ENCODE data around the gene NAAA. TPM values are rescaled to one million over a fixed set of nuclear protein-coding genes. Genes with fewer than 3 reads are reported as not detected.
"Not testable (repeated sequence)": the region's sequence is repeated elsewhere in the genome, so short reads cannot be mapped to it uniquely, and the experiment has no call there.

The NAAA gene
- polyA plus RNA-seq, 1 of the 3 experiments (the other 2 are of a cell fraction) = 3.5 TPM

- TF ChIP-seq REST (IDR thresholded peaks at IDR 0.05; ENCODE audit: low read depth, low read length) (no peak), NFIC (IDR thresholded peaks at IDR 0.05; ENCODE audit: borderline replicate concordance) (no peak), IRF3 (IDR thresholded peaks at IDR 0.05; ENCODE audit: low read depth, low read length) (no peak), EZH2phosphoT487 (IDR thresholded peaks at IDR 0.05; ENCODE audit: borderline replicate concordance, low read depth) (no peak), NRF1 (IDR thresholded peaks at IDR 0.05; ENCODE audit: low read depth, low read length) (no peak), RAD21 (IDR thresholded peaks at IDR 0.05; ENCODE audit: low read length) (no peak), GATA2 (CRISPR knock-in tag; IDR thresholded peaks at IDR 0.05) (no peak), MEF2A (IDR thresholded peaks at IDR 0.05; ENCODE audit: borderline replicate concordance, low read depth) (no peak)
Observed at GRCh38 chr4:75930152-75930551, 10.7 kb downstream of the NAAA start (continued).

- POLR2A ChIA-PET; H3K4me3 ChIP-seq (ENCODE audit: low read depth in 2 of 2, low read length in 1 of 2); H3K27ac ChIP-seq (ENCODE audit: low read depth in 2 of 2, low read length in 1 of 2); H3K9me3 ChIP-seq; H4K20me1 ChIP-seq (ENCODE audit: insufficient read depth); H3K27me3 ChIP-seq (ENCODE audit: insufficient read depth); H2AFZ ChIP-seq (ENCODE audit: low read depth); H3K4me2 ChIP-seq; H3K79me2 ChIP-seq (ENCODE audit: insufficient read depth); H3K4me1 ChIP-seq (ENCODE audit: control insufficient read depth in 1 of 2, insufficient read depth in 2 of 2, low read depth in 1 of 2, low read length in 1 of 2); DNase-seq; H3F3A ChIP-seq (replicated peaks; ENCODE audit: insufficient read depth); H3K9ac ChIP-seq; H3K9me2 ChIP-seq: not testable (repeated sequence)
- WGBS (ENCODE audit: low lambda C conversion rate) = 98% methylated on average over 11 of the region's 11 CpGs
- CTCF ChIA-PET = interaction anchor here (1.7 to 2.2 kb wide), 2 partner anchors 17 to 71 kb away, joined by 3 to 4 read pairs; no protein-coding TSS in a partner anchor
- H3K36me3 ChIP-seq (replicated peaks in 1 of 2; ENCODE audit: control insufficient read depth in 1 of 2, insufficient read depth in 2 of 2, low read length in 1 of 2) = peaks cover 7 to 14% of the 10 kb centered on the region in 2 experiments
Observed at GRCh38 chr4:75924916-75925315, 15.9 kb downstream of the NAAA start.

- Histone ChIP-seq H3K27ac (ENCODE audit: low read depth in 2 of 2, low read length in 1 of 2) (no peak overlapping the region), H3K9ac (no peak overlapping the region), H3K4me3 (ENCODE audit: low read depth in 2 of 2, low read length in 1 of 2) (no peak overlapping the region), H3K27me3 (ENCODE audit: insufficient read depth) (no peaks in the 10 kb centered on the region), H3F3A (replicated peaks; ENCODE audit: insufficient read depth) (no peaks in the 10 kb centered on the region), H3K9me3 (no peaks in the 10 kb centered on the region), H4K20me1 (ENCODE audit: insufficient read depth) (no peaks in the 10 kb centered on the region), H3K4me1 (ENCODE audit: control insufficient read depth in 1 of 2, insufficient read depth in 2 of 2, low read depth in 1 of 2, low read length in 1 of 2) (no peaks in the 10 kb centered on the region), H3K9me2 (no peaks in the 10 kb centered on the region), H2AFZ (ENCODE audit: low read depth) (no peak overlapping the region), H3K4me2 (no peak overlapping the region), H3K36me3 (replicated peaks in 1 of 2; ENCODE audit: control insufficient read depth in 1 of 2, insufficient read depth in 2 of 2, low read length in 1 of 2) (peaks cover 7 to 16% of the 10 kb centered on the region in 2 experiments), H3K79me2 (ENCODE audit: insufficient read depth) (no peaks in the 10 kb centered on the region)
- no peak for TF ChIP-seq YY1 (IDR thresholded peaks at IDR 0.05; ENCODE audit: low read depth)
- no peak for TF ChIP-seq GABPA (IDR thresholded peaks at IDR 0.05; ENCODE audit: low read depth)
- no peak for TF ChIP-seq RCOR1 (IDR thresholded peaks at IDR 0.05; ENCODE audit: low read length)
- no peak for TF ChIP-seq CTCF (IDR thresholded peaks at IDR 0.05)
- POLR2A ChIA-PET = no interaction called here
- 89% methylated on average over 5 of the region's 5 CpGs for WGBS (ENCODE audit: low lambda C conversion rate)
- no peak for DNase-seq
- CTCF ChIA-PET = interaction anchor here (1.0 to 2.2 kb wide), 4 partner anchors 8 to 71 kb away, joined by 3 to 4 read pairs (median 3); no protein-coding TSS in a partner anchor
Observed at GRCh38 chr4:75924309-75924827, 16.4 kb downstream of the NAAA start.

All from SK-N-SH (cell line).